GM21390 (cell line): ENCODE results near the gene ZFAND3.
"Not testable (repeated sequence)": the region's sequence is repeated elsewhere in the genome, so short reads cannot be mapped to it uniquely, and the experiment has no call there.

Experiments used
- ATAC-seq: cut with Tn5 transposase; IDR thresholded peaks from one replicate; pipeline ENCODE4 v1.9.1; 2021; ENCODE audit not compliant: unreplicated experiment

Gene ZFAND3

DNA sequence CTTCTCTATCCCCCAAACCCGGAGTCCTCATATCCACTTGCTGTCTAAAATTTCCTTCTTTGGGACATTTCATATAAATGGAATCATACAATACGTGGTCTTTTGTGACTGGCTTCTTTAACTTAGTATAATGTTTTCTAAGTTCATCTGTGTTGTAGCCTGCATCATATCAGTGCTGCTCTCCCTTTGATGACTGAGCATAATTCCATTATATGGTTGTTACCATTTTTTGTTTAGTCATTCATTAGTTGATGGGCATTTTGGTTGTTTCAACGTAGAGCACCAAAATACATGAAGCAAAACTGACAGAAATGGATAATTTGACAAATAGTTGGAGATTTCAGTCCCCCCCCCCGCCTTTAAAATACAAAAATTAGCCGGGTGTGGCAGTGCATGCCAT lies 71.5 kb downstream of the ZFAND3 start:
- ATAC-seq: no peak

DNA sequence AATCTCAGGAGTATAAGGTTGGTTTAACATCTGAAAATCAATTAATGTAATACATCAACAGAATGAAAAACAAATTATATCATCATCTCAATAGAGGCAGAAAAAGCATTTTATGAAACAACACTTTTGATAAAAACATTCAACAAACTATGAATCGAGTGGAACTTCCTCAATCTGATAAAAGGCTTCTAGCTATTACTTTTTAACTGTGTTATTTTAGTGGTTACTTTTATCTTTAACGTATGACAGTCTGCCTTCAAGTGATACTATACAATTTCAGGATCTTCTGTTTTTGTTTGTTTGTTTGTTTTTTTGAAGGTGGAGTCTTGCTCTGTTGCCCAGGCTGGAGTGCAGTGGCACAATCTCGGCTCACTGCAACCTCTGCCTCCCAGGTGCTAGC lies 73.7 kb downstream of the ZFAND3 start:
- ATAC-seq: no peak

DNA sequence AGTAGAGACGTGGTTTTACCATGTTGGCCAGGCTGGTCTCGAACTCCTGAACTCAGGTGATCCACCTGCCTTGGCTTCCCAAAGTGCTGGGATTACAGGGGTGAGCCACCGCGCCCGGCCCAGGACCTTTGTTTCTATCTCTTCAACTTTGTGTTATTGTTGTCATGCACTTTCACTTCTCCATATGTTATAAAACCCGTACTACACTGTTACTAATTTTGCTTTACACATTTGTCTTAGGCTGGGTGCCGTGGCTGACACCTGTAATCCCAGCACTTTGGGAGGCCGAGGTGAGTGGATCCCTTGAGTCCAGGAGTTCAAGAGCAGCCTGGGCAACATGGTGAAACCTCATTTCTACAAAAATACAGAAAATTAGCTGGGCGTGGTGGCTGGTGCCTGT lies 74.2 kb downstream of the ZFAND3 start:
- ATAC-seq: not testable (repeated sequence)

DNA sequence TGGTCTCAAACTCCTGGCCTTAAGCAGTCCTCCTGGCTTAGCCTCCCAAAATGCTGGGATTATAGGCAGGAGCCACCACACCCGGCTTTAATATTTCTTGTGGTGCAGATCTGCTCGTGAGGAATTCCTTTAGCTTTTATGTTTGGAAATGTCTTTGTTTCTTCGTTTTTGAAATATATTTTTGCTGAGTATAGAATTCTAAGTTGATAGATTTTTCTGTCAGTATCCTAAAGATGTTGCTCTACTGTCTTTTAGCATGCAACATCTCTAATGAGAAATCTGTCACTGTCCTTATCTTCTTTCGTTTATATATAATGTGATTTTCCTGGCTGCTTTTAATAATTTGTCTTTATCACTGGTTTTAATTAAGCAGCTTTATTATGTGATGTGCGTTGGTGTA lies 75.1 kb downstream of the ZFAND3 start:
- ATAC-seq: no peak

DNA sequence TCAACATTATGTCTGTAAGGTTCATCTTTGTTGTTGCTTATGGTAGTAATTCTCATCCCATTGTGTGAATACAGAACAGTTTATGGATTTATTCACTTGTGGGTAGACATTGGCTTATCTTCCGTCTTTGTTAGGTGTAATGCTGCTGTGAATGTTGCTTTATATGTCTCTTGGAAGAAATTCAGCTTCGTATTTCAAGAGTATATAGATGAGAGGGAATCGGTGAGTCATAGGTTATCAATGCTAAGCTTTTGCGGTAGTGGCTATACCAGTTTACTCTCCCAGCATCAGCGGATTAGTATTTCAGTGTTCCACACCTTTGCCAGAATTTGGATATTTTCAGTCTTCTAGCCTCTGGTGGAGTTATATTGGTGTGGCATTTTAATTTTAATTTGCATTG lies 77.8 kb downstream of the ZFAND3 start:
- no peak for ATAC-seq

DNA sequence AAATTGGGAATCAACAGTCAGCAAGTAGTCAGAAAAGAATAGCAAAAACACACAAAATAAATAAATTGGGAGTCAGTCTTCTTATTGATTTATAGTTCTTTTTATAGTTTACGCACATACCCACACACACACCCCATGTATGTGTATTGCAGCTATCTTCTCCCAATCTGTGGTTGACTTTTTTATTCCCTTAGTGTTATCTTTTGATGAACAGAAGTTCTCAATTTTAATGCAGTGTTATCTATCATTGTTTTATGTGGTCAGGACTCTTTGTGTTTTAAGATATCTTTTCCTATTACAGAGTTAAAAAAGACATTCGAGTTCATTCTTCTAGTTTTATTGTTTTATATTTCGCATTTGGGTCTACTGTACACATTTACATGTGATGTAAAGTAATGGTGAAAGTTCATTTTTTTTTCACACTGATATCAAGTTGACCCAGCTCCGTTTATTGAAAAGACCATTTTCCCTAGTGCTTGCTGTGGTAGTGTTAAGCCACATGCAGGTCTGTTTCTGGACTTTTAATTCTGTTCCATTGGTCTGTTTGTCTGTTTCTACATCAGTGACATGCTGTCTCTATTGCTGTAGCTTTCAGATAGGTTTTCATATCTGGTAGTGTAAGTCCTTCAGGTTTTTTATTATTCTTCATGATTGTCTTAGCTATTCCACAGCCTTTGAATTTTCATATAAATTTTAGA lies 78.4 kb downstream of the ZFAND3 start:
- no peak for ATAC-seq

DNA sequence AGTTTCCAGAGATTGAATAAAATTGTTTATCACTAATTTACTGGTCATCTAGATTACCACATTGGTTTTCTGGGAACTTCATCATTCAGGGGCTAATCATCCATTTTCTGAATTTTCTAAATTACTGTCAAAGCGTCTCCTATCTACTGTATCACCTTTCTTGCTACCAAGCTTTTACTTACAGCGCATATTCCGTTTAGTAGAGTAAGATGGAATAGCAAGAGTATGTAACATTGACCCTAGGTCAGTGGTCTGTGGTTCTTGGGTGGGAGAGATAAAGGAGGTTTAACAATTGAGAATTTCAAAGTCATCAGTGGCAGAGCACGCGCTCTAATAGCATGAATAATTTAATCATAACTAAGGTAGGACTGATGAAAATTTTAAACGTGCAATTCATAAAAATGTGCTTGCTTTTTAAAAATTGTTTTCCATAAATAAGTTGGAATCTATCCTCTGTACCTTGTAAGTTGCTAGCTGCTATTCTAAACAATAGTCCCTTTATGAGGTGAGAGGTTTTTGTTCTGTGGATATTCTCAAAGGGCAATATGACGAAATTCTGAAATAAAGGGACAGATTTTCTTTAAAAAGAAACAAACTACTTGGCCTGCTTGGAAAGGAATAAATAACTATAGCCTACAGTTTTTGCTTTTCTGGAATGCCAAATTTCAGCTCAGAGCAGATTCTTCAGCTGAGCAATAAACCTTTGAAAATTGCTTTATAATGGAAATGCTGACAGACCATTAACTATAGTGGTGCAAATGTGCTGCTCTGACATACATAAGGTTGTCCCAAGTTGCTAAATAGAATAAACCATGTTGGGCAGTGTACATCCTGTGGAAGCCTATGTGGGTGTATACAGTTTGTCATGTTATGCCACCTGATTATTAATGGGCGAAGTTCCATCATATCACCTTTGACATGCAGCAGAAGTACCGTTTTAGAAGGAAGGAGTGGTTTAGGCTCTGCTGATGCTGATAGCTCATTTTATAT lies 84.1 kb downstream of the ZFAND3 start:
- no peak for ATAC-seq

DNA sequence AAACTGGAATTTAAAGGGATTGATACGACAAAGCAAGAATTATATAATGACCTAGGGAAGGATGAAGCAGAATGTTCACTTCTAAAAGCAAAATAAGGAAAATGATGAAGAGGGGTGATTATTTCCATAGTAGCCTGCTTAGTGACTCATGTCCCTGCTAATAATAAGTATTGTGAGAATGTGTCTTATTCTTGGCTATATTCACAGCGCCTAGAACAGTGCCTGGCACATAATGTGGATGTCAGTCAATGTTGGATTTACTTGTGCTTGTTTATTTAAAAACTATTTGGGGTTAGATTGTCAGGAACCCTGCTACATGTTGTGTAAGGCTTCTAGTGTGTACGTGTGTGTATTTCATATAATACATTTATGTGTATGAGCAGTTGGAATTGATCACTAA lies 85.1 kb downstream of the ZFAND3 start:
- no peak for ATAC-seq

DNA sequence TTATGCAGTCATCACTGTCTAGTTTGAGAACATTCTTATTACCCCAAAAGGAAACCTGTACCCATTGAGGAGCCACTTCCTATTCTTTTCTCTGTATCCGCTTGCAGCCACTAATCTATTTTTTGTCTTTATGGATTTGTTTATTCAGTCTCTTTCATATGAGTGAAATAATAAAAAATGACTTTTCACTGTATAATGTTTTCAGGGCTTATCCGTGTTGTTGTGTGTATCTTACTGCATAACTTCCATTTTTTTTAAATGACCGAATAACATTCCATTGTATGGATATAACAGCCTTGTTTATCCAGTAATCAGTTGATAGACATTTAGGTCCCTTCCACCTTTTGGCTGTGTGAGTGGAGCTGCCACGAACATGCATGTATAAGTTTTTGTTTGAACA lies 86.6 kb downstream of the ZFAND3 start:
- no peak for ATAC-seq

DNA sequence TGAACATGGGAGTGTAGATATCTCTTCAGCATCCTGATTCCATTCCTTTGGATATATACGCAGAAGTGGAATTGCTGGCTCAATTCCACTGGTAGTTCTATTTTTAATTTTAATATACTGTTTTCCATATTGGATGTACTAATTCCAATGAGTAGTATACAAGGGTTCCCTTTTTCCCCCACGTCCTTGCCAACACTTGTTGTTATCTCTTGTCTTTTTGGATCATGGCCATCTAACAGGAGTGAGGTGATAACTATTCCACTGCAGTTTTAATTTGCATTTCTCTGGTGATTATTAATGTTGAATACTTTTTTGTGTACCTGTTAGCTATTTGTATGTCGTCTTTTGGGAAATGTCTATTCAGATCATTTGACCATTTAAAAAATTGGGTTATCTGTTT lies 91.5 kb downstream of the ZFAND3 start:
- no peak for ATAC-seq

DNA sequence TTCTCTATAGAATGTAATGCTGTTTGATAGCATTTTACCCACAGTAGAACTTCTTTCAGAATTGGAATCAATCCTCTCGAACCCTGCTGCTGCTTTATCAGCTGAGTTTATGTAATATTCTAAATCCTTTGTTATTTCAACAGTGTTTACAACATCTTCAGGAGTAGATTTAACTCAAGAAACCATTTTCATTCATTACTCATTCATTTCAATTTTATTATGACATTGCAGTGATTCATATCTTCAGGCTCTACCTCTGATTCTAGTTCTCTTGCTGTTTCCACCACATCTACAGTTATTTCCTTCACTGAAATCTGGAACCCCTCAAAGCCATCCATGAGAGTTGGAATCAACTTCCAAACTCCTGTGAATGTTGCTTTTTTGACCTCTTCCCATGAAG lies 93.7 kb downstream of the ZFAND3 start:
- no peak for ATAC-seq

DNA sequence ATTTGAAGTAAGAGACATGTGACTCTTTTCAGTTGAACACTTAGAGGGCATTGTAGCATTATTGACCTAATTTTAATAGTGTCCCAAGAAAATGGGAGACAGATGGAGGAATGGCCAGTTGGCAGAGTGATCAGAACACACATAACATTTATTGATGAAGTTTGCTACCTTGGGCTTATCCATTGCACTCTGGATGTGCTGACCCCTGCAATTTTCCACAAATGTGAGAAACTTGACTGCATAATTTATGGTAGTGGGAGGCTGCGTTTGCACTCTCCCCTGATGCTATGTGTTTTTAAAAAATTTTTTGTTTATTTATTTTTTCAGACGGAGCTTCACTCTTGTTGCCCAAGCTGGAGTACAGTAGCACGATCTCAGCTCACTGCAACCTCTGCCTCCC lies 95.9 kb downstream of the ZFAND3 start:
- ATAC-seq: no peak

DNA sequence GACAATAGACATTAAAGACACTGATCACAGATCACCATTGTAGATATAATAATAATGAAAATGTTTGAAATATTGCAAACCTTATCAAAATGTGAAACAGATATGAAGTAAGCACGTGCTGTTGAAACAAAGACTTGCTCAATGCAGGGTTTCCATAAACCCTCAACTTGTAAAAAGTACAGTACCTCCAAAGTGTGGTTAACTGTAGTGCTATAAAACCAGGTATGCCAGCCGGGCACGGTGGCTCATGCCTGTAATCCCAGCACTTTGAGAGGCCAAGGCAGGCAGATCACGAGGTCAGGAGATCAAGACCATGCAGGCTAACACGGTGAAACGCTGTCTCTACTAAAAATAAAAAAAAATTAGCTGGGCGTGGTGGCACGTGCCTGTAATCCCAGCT lies 96.6 kb downstream of the ZFAND3 start:
- ATAC-seq: no peak

DNA sequence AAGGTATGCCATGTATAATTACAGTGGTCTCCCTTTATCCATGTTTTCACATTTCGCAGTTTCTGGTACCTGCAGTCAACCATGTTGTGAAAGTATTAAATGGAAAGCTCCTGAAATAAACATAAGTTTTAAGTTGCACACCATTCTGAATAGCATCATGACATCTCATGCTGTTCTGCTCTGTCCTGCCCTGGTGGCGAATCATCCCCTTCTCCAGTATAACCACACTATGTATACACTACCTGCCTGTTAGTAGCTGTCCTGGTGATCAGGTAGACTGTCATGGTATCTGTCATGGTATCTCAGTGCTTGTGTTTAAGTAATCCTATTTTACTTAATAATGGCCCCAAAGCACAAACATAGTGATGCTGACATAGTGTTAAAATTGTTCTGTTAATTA lies 97.1 kb downstream of the ZFAND3 start:
- ATAC-seq: no peak

DNA sequence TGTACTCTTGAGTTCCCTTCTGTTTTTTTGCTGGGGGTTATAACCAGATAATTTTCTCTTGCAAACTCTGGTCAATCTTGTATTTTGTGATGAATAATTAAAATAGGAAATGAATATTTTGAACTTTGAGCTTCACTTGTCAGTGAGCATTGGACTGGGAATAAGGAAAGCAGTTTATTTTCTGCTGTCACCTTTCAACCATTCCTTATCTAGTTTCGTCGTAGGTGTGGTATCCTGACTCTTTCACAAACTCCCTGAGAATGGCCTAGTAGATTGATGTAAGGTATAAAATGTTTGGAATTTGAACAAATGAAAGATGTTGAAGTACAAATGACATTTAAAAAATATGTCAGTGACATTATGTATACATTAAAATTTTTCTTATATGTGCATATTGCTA lies 98.0 kb downstream of the ZFAND3 start:
- no peak for ATAC-seq

DNA sequence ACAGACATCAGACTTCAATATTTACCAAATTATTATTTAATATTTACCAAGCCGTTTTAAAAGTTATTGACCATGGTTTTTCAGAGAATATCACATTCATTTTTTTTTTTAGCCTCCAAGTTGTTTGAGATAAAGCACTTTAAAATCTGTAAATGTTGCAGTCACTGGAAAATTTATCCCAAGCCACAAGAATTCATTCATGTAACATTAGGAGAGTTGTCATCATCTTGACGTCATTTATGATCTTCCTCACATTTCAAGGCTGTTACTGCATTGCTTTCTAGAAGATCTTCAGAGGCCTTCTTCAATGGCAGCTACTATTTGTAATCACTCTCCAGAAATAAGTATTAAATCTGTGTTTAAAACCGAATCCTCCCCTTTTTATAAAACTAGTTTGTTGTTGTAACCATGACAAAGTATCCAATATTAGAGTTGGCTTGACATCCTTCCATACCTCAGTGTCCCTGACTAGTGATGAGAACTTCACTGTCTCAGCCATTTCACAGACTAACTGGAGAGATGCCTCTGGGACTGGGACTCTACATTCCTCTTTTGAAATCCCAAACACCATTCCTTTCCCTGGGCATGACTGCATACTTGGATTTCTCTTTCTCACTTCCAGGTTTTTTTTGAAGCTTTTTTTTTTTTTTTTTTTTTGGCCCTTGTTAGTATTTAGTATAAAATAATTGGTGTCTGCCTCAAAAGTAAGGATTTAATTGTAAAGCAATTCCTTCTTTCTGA lies 100.1 kb downstream of the ZFAND3 start:
- ATAC-seq: no peak

DNA sequence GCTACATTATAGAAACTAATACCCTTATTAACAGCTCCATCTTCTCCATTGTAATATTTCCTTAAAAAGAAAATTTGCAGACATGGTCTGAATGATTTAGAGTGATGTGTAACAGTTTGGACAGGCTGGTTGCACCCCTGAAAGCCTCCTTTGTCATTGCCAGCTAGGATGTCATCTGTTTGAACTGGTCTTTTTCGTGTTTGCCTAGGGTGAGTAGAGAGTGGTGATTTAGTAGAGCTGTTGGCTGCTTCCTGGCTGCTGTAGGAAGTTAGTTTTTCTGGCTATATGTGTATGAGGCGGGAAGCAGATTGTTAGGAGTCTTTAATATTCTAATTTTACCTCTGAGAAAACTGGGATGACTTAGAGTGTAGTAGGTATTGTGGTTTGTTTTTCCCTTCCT lies 101.1 kb downstream of the ZFAND3 start:
- ATAC-seq: no peak

DNA sequence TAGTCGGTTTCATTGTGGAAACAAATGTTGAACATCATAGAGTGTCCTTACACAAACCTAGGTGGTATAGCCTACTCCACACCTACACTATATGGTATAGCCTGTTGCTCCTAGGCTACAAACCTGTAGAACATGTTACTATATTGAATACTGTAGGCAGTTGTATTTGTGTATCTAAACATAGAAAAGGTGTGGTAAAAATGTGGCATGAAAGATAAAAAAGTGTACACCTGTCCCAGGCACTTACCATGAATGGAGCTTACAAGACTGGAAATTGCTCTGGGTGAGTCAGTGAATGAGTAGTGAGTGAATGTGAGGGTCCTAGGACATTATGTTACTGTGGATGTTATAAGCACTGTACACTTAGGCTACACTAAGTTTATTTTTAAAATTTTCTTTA lies 103.0 kb downstream of the ZFAND3 start:
- no peak for ATAC-seq

DNA sequence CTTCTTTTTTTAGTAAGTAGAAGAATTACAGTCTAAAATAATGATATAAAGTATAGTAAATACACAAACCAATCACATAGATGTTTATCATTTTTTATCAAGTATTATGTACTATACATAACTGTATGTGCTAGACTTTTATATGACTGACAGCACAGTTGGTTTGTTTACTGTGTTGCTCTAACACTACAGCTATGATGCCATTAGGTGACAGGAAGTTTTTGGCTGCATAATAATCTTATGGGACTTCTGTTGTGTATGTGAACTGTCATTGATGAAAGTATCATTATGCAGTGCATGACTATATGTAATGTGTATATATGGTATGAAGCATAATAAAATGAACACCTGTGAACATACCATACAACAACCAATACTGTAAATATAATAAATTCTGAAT lies 104.0 kb downstream of the ZFAND3 start:
- ATAC-seq: no peak

DNA sequence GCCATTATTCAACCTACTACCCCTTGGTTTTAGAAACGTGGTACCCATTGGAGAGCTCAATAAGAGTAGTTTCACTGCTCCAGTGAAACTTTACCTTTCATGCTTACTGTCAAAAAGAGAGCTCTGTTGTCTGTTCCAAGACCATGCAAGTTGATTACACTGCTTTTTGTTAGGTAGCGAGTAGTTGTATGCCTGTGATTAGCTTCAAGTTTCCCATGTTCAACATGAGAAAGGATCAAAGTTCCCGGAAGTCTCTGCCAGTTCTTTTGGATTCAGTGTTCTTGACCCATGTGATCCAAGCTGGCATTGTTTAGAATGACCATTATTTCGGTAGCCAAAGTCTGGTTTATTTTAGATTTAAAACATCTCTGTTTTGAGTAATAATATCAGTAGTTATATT lies 107.1 kb downstream of the ZFAND3 start:
- no peak for ATAC-seq

DNA sequence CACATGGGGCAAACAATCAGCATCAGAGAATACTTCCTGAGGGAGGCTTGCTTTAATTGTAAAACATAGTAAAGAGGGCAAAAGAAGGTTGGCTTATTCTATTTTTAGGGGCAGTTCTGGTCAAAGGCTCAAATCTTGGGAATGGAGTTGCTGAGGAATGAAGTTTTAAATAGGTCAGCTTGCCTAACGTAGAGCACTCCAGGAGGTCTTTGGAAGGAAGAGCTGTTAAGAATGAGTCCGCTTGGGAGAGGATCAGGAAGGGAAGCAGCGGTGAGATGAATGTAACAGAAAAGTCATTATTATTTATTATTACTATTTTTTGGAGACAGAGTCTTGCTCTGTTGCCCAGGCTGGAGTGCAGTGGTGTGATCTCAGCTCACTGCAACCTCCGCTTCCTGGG lies 108.7 kb downstream of the ZFAND3 start:
- ATAC-seq: no peak
